Epithelial cell of esophagus (primary cell): ENCODE data around the gene CRIM1.

Experiments used
- DNase-seq: peaks from one replicate; pipeline ENCODE4 v3.0.0; 2010; ENCODE audit warnings: low read depth
- H3K4me3 ChIP-seq: 2 replicates; pipeline ENCODE4 v1.5.1; 2011; ENCODE audit warnings: mild to moderate bottlenecking, low read length, control low read depth
- TF ChIP-seq, protein P1 (sequence below): IDR thresholded peaks from 2 replicates; pipeline ENCODE4 v1.5.1; 2011; ENCODE audit warnings: low read depth, mild to moderate bottlenecking, low read length, control low read depth, inconsistent platforms; ENCODE audit not compliant: insufficient read depth; ENCODE audit errors: missing control alignments

The CRIM1 gene

DNA sequence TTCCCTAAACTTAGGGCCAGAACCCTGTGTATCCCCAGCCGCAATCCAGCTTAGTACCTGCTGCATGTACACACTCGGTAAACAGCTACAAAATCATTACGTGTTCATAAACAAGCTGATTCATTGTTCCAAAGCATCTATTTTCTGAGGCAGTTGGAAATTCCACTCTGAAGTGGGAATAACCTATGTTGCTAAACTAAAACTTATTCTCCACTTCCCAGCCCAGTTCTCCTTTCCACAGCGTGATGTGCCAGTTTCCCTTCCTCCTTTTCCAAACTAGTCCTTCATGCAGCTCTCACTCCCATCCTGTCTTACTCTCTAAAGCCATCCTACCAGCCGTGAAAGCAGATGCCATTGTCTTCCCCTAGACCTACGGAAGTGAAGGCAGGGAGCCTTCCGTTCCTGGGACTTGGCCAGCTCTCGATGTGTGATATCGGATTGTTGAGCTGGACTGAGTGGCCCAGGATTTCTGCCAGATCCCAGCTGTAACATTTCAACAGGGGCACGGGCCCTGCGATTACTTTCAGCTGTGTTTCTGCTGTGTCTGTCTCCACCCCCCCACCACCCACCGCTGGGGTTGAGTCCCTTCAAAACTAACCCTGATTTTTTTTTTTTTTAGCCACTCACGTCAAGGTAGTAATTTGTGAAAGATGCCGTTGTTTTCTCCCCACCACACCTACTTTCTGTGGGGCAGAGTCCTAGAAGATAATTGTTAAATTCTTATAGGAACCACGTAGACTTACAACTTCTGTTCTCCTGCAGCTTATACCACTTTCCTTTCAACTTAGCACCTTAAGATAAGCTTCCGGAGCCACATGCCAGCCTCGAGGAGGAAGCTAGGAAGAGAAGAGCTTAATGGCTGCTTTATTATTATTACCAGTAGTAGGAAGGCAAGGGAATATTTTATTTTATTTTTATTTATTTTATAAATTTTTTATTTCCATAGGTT is 100.9 kb downstream of the CRIM1 start:
- H3K4me3 ChIP-seq: no peak overlapping the region
- TF ChIP-seq, protein P1, sequence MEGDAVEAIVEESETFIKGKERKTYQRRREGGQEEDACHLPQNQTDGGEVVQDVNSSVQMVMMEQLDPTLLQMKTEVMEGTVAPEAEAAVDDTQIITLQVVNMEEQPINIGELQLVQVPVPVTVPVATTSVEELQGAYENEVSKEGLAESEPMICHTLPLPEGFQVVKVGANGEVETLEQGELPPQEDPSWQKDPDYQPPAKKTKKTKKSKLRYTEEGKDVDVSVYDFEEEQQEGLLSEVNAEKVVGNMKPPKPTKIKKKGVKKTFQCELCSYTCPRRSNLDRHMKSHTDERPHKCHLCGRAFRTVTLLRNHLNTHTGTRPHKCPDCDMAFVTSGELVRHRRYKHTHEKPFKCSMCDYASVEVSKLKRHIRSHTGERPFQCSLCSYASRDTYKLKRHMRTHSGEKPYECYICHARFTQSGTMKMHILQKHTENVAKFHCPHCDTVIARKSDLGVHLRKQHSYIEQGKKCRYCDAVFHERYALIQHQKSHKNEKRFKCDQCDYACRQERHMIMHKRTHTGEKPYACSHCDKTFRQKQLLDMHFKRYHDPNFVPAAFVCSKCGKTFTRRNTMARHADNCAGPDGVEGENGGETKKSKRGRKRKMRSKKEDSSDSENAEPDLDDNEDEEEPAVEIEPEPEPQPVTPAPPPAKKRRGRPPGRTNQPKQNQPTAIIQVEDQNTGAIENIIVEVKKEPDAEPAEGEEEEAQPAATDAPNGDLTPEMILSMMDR: no peak
- DNase-seq: peak; percentile 15

GRCh38 chr2:36458106-36458505 is 102.5 kb downstream of the CRIM1 start:
- TF ChIP-seq, protein P1: no peak
- no peak overlapping the region for H3K4me3 ChIP-seq
- DNase-seq: no peak

- TF ChIP-seq, protein P1: peak; percentile 41
- no peak overlapping the region for H3K4me3 ChIP-seq
- DNase-seq: peak; percentile 60
These were observed 104.2 kb downstream of the CRIM1 start for GRCh38 chr2:36459725-36460137.

DNA sequence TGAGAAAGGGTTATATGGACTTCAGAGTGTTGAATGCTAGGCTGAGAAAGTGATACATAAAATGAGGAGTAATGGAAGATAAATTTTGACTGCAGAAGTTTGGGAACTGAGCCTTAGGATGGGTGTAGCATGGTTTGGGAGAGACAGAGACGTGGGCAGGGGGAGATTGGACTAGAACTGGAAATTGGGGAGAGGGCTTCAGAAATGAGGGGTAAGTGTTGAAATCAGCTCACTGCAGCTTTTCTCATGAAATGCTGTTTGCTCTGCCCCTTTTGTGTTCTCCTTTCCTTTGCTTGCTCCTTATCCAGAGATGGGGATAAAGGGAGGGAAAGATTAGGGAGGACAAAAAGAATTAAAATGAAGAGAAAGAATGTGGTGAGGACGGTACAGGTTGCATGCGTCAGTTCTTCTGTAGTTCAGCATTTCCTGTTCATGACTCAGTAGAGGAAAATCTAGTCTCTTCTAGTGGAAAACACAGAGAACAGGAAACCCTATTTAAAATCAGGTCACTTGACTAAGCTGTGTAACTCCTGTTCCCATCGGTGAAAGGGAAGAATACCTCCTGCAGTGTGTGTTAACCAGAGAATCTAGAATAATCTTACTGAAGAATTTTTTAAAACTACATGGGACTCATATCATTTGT is 105.6 kb downstream of the CRIM1 start:
- peak; percentile 89 for DNase-seq
- TF ChIP-seq, protein P1: no peak
- H3K4me3 ChIP-seq: no peak overlapping the region

DNA sequence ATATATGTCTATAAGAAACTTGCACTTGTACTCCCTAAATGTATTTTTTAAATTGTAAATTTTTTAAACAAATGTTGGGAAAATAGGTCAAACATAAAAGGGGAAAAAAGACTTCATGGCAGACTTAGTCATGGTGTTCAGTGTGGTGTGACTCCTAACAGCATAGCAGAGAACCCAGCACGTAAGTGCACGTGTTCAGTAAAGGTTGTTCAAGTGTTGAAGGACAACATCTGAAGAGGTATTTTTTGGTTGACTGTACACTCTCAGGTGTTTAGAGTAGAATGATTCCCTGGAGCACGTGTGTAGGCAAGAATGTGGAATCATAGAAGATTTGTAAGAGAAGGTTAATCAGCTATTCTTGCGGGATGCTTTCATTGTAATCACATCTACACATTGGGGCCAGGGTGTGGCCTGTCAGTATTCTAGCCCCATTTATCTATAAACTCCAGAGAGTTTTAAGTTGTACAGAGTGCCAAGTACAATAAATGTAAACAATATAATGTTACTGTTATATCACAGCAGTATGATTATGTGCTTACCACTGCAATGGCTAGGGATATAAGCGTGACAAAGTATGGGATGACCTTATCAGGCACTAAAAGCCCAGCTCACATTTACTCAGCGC is 106.8 kb downstream of the CRIM1 start:
- TF ChIP-seq, protein P1: no peak
- DNase-seq: peak; percentile 22
- H3K4me3 ChIP-seq: no peak overlapping the region

DNA sequence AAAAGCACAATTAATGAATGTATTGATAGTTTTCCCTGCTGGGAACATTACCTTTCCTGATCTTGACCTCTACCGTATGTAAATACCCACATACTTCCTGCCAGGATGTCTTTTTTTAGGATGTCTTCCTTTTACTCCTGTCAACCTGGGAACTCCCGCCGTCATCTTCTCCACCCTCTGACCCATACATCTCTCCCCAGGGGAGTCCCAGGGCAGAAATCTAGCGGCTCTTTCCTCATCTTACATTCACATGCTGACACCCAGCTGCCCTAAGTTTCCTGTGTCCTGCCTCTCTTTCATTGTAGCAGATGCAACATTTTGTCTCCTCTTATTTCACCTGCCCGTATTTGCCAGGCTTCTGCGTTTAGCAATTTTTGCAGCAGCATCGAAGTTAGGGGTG is 107.8 kb downstream of the CRIM1 start:
- no peak for DNase-seq
- no peak overlapping the region for H3K4me3 ChIP-seq
- TF ChIP-seq, protein P1: no peak
